ENCODE results near the gene RHBDD1. TPM values are rescaled to one million over a fixed set of nuclear protein-coding genes. Genes with fewer than 3 reads are reported as not detected.

The RHBDD1 gene
- total and polyA plus RNA-seq, 2 donors: 15.1 to 73.5 TPM

DNA sequence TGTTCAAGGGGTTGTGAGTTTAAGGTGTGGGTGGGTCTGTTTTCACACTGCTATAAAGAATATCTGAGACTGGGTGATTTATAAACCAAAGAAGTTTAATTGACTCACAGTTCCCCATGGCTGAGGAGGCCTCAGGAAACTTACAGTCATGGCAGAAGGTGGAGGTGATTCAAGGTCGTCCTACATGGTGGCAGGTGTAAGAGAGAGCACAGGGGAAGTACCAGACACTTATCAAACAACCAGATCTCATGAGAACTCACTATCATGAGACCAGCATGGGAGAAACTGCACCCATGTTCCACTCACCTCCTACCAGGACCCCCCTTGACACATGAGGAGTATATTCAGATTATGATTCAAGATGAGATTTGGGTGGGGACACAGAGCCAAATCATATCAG lies 38.0 kb downstream of the RHBDD1 start:
- Histone ChIP-seq H3K36me3 (ENCODE audit: insufficient read depth) (no peaks in the 10 kb centered on the region), H3K27ac (ENCODE audit: low read depth) (no peak overlapping the region), H3K4me1 (ENCODE audit: insufficient read depth) (no peaks in the 10 kb centered on the region), H3K4me3 (ENCODE audit: low read depth, low read length) (no peak overlapping the region)
- 90% methylated on average over 1 of the region's 1 CpG for WGBS
- DNase-seq (ENCODE audit: extremely low spot score): no peak

DNA sequence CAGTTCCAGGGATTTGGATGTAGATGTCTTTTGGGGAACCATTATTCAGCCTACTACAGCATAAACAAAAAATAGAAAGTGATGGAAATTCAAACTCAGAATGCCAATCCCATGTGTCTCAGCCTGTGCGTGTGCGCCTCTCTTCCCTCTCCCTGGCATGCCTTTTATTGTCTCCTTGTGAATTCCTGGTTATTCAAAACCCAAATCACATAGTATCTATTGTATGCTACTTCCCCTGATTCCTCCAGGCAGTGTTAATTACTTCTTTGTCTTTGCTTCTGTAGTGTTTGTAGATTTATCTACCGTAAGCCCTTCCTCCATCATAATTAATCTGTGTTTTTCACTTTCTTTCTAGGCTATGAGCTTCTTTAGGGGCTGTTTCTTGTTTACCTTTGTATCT lies 38.9 kb downstream of the RHBDD1 start:
- Histone ChIP-seq H3K4me3 (ENCODE audit: low read depth, low read length) (no peak overlapping the region), H3K4me1 (ENCODE audit: insufficient read depth) (no peaks in the 10 kb centered on the region), H3K36me3 (ENCODE audit: insufficient read depth) (no peaks in the 10 kb centered on the region), H3K27ac (ENCODE audit: low read depth) (no peak overlapping the region)
- no peak for DNase-seq (ENCODE audit: extremely low spot score)
- 91% methylated on average over 3 of the region's 3 CpGs for WGBS

DNA sequence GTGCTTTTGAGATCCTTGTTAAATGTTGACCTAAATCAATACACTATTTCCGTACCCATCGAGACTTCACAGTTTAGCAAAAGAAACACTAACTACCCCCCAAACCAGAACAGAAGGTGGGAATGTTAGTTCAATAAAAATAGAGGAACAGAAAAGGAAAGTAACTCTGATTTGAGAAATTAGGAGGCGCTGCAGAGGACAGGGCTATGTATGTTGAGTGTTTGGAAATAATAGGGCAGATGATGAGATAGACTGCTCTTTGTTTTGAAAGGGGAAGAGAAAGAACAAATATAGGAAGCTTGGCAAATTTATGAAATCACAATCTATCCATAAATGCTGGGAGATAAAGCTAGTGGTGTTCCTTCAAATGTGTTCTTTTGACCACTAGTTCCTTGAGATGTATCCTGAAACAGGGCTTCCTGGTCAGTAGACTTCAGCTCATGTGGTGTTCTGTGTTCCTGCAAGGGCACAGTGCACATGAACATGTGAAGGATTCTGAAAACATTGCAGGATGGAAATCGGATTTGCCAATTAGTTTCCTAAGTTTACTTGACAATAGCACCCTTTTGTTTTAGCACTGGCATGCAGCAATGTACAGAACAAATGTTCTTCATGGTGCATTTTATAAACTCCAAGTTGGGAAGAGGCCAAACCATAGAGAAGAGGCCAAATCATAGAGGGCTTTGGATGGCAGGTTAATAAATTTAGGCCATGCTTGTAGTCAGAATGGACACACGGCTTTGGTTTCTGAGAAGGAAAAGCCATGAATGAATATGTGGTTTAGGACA lies 39.8 kb downstream of the RHBDD1 start:
- no peak overlapping the region for H3K27ac ChIP-seq (ENCODE audit: low read depth)
- H3K36me3 ChIP-seq (ENCODE audit: insufficient read depth): no peaks in the 10 kb centered on the region
- 91% methylated on average over 5 of the region's 5 CpGs for WGBS
- no peak for DNase-seq (ENCODE audit: extremely low spot score)
- H3K4me3 ChIP-seq (ENCODE audit: low read depth, low read length): no peak overlapping the region
- H3K4me1 ChIP-seq (ENCODE audit: insufficient read depth): peaks cover 1% of the 10 kb centered on the region

DNA sequence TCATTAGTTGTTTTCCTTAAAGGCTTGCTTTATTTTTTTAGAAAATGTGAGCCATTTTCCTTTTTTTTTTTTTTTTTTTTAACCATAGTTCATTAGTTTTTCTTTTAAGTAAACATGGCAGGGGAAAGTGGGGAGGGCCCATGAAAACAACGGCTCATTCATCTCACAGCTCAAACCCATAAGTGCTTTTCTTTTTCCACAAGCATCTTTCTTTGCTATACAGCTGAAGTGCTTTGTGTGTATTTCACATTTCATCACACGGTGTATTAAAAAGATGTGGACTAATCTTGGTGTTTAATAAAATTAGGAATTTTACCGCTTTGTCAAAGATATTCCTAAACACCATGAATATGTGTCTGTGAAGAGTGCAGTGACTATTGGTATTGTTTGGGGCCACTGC lies 41.6 kb downstream of the RHBDD1 start:
- WGBS: 92% methylated on average over 3 of the region's 3 CpGs
- no peaks in the 10 kb centered on the region for H3K36me3 ChIP-seq (ENCODE audit: insufficient read depth)
- H3K27ac ChIP-seq (ENCODE audit: low read depth): no peak overlapping the region
- DNase-seq (ENCODE audit: extremely low spot score): no peak
- peaks cover 1% of the 10 kb centered on the region for H3K4me1 ChIP-seq (ENCODE audit: insufficient read depth)
- H3K4me3 ChIP-seq (ENCODE audit: low read depth, low read length): no peak overlapping the region

DNA sequence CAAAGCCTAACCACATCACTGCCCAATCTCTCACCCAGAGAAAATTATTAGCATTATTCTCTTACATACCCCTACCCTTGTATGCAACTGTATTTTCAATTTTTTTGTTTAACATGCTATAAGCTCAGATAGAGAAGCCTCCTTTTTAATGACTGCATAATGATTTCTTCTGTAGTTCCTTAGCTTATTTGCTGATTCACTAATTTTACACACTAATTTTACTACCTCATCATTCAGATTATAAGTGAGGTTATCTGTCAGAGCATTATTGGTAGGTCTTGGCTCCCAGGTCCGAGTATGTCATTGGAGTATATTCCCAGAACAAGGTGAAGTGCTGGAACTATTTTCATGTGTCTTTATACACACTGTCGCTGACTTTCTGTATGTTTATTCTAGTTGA lies 45.4 kb downstream of the RHBDD1 start:
- Histone ChIP-seq H3K4me3 (ENCODE audit: low read depth, low read length) (no peak overlapping the region), H3K36me3 (ENCODE audit: insufficient read depth) (no peaks in the 10 kb centered on the region), H3K4me1 (ENCODE audit: insufficient read depth) (peaks cover 1% of the 10 kb centered on the region), H3K27ac (ENCODE audit: low read depth) (no peak overlapping the region)
- WGBS: 86% methylated on average over 2 of the region's 2 CpGs
- DNase-seq (ENCODE audit: extremely low spot score): no peak

DNA sequence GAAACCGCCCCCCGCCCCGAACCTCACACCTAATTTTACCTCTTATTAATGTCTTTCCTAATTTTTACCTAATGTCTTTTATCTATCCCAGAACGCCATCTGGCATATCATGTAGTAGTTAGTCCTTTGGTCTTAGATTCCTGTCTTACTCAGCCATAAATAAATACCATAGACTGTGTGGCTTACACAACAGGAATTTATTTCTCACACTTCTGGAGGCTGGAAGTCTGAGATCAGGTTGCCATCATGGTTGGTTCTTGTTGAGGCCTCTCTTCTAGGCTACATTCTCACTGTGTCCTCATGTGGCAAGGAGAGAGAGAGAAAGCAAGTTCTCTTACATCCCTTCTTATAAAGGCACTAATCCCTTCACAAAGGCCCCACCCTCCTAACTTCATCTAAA lies 46.8 kb downstream of the RHBDD1 start:
- no peak for DNase-seq (ENCODE audit: extremely low spot score)
- no peak overlapping the region for H3K27ac ChIP-seq (ENCODE audit: low read depth)
- over 99% methylated on average over 4 of the region's 4 CpGs for WGBS
- H3K36me3 ChIP-seq (ENCODE audit: insufficient read depth): no peaks in the 10 kb centered on the region
- no peak overlapping the region for H3K4me3 ChIP-seq (ENCODE audit: low read depth, low read length)
- H3K4me1 ChIP-seq (ENCODE audit: insufficient read depth): peaks cover 1% of the 10 kb centered on the region

DNA sequence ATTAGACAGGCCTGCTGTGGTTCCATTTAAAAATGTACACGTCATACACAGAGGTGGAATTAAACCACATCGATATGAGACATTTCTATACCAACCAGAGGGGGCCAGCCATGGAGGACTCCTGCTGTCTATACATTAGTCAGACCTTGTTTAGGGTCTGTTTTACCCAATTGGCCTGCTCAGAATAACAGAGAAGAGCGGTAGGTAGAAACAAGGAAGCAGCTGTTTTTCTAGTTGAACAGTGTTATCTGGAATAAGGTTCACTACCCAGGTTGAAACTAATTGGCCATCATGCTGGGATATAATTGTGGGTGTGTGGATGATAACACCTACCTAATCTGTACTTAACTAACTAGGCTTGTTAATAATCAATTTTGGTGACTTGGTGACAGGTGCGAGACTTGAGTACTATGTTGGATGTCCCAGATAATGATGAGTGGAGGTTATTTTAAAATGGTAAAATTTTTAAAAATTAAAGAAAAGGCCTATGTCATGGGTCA lies 47.5 kb downstream of the RHBDD1 start:
- Histone ChIP-seq H3K36me3 (ENCODE audit: insufficient read depth) (no peaks in the 10 kb centered on the region), H3K4me1 (ENCODE audit: insufficient read depth) (peaks cover 1% of the 10 kb centered on the region), H3K27ac (ENCODE audit: low read depth) (no peak overlapping the region), H3K4me3 (ENCODE audit: low read depth, low read length) (no peak overlapping the region)
- 97% methylated on average over 4 of the region's 4 CpGs for WGBS
- no peak for DNase-seq (ENCODE audit: extremely low spot score)

DNA sequence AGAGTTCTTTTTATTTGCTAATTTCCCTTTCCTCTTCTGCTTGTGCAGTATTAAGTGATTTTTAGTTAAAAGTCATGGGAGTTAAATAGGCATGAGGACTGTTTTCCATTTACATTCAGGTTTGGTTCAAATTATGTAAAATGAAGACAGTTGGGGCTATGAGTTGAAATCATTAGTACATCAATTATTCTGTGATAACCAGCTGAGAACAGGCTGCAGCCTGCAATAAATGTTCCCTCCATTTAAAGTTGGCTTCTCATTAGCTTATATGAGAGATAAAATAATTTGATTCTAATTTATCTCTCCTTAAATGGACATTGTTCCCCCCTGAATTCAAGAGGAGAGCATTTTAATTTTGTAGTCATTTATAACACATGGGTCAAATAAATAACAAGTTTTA lies 48.3 kb downstream of the RHBDD1 start:
- H3K4me3 ChIP-seq (ENCODE audit: low read depth, low read length): no peak overlapping the region
- H3K36me3 ChIP-seq (ENCODE audit: insufficient read depth): no peaks in the 10 kb centered on the region
- no peak overlapping the region for H3K27ac ChIP-seq (ENCODE audit: low read depth)
- peaks cover 1% of the 10 kb centered on the region for H3K4me1 ChIP-seq (ENCODE audit: insufficient read depth)
- DNase-seq (ENCODE audit: extremely low spot score): no peak

DNA sequence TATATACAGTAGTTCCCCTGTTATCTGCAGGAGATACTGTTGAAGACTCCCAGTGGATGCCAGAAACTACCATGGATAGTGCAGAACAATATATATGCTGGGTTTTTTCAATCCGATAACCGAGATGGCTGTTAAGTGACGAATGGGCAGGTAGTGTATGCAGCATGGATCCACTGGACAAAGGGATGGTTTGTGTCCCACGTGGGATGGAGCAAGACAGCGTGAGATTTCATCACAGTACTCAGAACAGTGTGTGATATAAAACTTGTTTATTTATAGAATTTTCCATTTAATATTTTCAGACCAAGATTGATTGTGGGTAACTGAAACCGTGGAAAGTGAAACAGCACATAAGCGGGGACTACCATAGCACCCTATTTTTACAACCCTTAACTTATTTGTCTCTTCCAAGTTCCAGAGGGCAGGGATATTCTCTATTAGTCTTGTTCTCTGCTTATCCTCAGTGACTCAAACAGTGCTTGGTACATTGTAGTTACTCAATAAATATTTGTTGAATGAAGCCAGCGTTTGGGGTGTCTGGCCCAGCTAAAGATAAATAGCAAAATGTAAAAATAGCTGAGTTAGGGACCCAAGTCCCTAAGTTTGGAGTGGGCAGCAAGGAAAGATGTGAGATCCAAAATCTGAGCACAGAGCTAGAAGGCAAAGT lies 50.0 kb downstream of the RHBDD1 start:
- H3K36me3 ChIP-seq (ENCODE audit: insufficient read depth): no peaks in the 10 kb centered on the region
- H3K4me3 ChIP-seq (ENCODE audit: low read depth, low read length): no peak overlapping the region
- H3K27ac ChIP-seq (ENCODE audit: low read depth): no peak overlapping the region
- WGBS: 88% methylated on average over 8 of the region's 8 CpGs
- no peaks in the 10 kb centered on the region for H3K4me1 ChIP-seq (ENCODE audit: insufficient read depth)
- no peak for DNase-seq (ENCODE audit: extremely low spot score)

DNA sequence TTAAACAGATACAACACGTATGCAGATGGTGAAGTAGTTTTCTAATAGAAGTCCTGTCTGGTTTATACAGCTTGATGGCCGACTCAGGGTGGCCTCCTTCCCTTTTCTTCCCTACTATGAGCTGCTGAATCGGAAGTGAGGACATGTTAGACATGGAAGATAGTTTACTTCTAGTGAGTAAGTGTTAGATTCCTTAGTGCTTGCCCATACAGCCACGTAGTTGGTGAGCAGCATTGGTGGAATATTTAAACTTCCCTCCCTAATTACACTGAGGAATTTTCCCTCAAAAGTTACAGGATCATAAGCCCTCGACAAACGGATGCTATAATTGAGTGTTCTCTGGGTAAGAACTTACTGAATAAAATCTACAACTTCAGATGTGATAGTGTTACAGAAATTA lies 52.1 kb downstream of the RHBDD1 start:
- WGBS: 73% methylated on average over 6 of the region's 6 CpGs
- Histone ChIP-seq H3K4me1 (ENCODE audit: insufficient read depth) (no peaks in the 10 kb centered on the region), H3K36me3 (ENCODE audit: insufficient read depth) (no peaks in the 10 kb centered on the region), H3K27ac (ENCODE audit: low read depth) (no peak overlapping the region), H3K4me3 (ENCODE audit: low read depth, low read length) (no peak overlapping the region)
- DNase-seq (ENCODE audit: extremely low spot score): no peak

DNA sequence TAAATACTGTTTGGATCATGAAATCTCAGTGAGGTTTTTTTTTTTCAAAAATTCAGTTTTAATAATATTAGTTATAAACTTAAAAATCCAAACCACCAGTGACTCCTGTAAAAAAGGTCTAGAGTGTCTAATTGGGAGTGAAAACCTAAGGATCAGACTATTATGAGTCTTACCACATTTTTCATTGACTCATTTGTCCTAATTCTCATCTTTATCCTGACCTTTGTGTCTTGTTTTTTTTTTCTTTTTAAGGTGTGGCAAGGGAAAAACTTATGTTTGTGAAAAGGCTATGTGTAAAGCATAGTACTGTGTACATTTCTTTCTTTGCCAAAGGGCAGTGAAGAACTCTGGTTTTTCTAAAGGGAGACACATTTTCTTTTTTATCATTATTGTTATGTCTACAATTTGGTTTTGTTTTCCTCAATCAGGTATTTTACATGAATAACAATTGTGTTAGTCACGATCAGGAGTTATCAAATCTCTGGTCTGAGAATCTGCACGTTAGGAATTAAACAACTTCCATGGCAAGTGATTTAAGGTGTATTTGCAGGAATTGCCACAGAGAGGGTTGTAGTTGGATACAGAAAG lies 52.6 kb downstream of the RHBDD1 start:
- WGBS: 76% methylated on average over 2 of the region's 2 CpGs

DNA sequence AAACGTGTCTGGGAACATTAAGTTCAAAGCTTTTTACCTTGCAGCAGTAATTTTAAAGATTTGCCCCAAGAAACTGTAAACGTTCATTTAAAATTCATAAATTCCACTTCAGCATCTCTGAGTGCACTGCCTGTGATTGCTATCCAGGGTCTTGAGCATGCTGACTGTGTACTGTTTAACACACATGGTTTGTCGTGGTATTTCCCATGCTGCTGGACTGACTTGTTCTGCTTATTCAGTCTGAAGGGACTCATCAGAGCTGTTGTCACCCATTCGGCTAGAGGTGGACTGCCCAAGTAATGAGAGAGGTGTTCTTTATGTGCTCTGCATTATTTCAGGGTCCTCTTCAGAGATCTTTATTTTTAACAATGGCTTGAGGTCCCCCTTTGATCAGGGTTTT lies 53.1 kb downstream of the RHBDD1 start:
- Histone ChIP-seq H3K4me1 (ENCODE audit: insufficient read depth) (no peaks in the 10 kb centered on the region), H3K4me3 (ENCODE audit: low read depth, low read length) (no peak overlapping the region), H3K27ac (ENCODE audit: low read depth) (no peak overlapping the region), H3K36me3 (ENCODE audit: insufficient read depth) (no peaks in the 10 kb centered on the region)
- no peak for DNase-seq (ENCODE audit: extremely low spot score)
- 72% methylated on average over 4 of the region's 4 CpGs for WGBS

More for the DNA sequence above, 52.6 kb downstream of the RHBDD1 start:
- H3K4me3 ChIP-seq (ENCODE audit: low read depth, low read length): no peak overlapping the region
- no peak for DNase-seq (ENCODE audit: extremely low spot score)
- no peak overlapping the region for H3K27ac ChIP-seq (ENCODE audit: low read depth)
- H3K36me3 ChIP-seq (ENCODE audit: insufficient read depth): no peaks in the 10 kb centered on the region
- H3K4me1 ChIP-seq (ENCODE audit: insufficient read depth): no peaks in the 10 kb centered on the region

DNA sequence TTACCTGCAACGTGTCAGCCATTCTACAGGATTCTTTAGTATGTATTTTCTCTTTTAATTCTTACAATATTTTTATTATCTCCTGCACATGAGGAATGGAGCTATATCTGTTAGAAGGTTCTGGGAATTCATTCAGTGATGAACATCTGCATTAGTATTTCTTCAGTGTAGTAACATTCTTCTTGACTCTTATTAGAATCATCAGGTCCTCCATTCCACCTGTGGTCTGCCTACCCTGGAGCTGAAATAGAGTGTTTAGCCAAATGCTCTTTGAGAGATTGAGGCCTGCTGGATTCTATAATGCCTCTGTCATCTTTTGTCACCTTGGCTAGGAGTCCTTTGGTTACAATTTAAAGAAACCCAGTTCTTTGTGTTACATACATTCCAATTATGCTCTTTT lies 54.4 kb downstream of the RHBDD1 start:
- WGBS: 84% methylated on average over 1 of the region's 1 CpG
- H3K4me1 ChIP-seq (ENCODE audit: insufficient read depth): no peaks in the 10 kb centered on the region

More for the DNA sequence above, 54.4 kb downstream of the RHBDD1 start:
- no peaks in the 10 kb centered on the region for H3K36me3 ChIP-seq (ENCODE audit: insufficient read depth)
- no peak for DNase-seq (ENCODE audit: extremely low spot score)
- no peak overlapping the region for H3K27ac ChIP-seq (ENCODE audit: low read depth)
- H3K4me3 ChIP-seq (ENCODE audit: low read depth, low read length): no peak overlapping the region

Measured in urinary bladder (tissue), 4 donors.